ENCODE results near the gene GPSM1.

GPSM1 gene

DNA sequence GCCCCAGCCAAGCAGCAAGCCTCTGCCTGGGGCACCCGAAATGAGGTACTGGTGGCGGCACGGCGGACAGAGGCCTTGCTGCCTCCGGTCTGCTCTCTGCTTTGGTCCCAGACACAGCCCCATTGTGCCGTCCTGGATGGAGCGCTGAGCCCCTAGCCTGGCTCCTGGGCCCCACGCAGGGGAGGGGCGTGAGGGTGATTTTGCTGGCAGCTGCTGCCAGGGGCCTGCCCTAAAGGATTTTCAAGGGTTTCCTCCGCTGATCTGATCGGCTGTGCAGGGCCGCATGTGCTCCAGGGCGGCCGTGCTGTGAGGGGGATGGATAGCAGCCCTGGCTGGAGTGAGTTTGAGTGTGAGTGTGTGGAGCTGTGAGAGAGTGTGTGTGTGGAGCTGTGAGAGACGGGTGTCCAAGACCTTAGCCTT, 1.3 kb downstream of the GPSM1 start:
- Histone ChIP-seq H3K27me3 (ENCODE audit: insufficient read depth, low read depth) (peaks cover 87% of the 10 kb centered on the region), H3K4me2 (no peak overlapping the region), H3K4me3 (IDR thresholded peaks at IDR 0.05; ENCODE audit: insufficient read depth, low read depth, low read length) (no peak overlapping the region), H3K9ac (no peak overlapping the region), H3K4me1 (ENCODE audit: low read depth, poor library complexity, severe bottlenecking) (peaks cover 7% of the 10 kb centered on the region), H3K36me3 (ENCODE audit: insufficient read depth) (no peaks in the 10 kb centered on the region), H3K27ac (no peak overlapping the region), H2AFZ (ENCODE audit: low read depth) (no peak overlapping the region), H4K20me1 (ENCODE audit: insufficient read depth) (no peaks in the 10 kb centered on the region), H3K79me2 (ENCODE audit: insufficient read depth, low read depth) (no peaks in the 10 kb centered on the region)
- TF ChIP-seq, protein P1, sequence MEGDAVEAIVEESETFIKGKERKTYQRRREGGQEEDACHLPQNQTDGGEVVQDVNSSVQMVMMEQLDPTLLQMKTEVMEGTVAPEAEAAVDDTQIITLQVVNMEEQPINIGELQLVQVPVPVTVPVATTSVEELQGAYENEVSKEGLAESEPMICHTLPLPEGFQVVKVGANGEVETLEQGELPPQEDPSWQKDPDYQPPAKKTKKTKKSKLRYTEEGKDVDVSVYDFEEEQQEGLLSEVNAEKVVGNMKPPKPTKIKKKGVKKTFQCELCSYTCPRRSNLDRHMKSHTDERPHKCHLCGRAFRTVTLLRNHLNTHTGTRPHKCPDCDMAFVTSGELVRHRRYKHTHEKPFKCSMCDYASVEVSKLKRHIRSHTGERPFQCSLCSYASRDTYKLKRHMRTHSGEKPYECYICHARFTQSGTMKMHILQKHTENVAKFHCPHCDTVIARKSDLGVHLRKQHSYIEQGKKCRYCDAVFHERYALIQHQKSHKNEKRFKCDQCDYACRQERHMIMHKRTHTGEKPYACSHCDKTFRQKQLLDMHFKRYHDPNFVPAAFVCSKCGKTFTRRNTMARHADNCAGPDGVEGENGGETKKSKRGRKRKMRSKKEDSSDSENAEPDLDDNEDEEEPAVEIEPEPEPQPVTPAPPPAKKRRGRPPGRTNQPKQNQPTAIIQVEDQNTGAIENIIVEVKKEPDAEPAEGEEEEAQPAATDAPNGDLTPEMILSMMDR (conservative IDR thresholded peaks at IDR 0.05; ENCODE audit: low read depth, low read length), result no peak

DNA sequence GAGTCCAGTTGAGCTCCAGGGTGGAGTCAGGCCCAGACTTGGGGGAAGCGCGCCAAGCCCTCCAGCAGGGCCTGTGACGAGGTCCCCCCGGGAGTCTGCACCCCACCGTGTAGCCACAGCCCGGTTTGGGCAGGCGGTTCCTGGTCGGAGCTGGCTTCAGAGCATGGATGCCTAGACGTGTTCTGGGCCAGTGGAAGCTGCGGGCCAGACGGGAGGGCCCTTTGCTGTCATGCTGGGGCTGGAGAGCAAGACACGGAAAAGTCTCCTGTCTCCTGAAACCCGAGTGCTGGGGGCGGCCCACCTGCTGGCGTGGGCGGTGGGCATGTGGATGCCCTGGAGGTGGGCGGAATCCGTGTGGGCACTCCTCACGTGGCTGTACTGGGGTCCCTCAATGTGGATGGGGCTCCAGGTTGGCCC, 1.9 kb downstream of the GPSM1 start:
- H3K27ac ChIP-seq, result no peak overlapping the region
- H3K4me3 ChIP-seq (IDR thresholded peaks at IDR 0.05; ENCODE audit: insufficient read depth, low read depth, low read length), result no peak overlapping the region

DNA sequence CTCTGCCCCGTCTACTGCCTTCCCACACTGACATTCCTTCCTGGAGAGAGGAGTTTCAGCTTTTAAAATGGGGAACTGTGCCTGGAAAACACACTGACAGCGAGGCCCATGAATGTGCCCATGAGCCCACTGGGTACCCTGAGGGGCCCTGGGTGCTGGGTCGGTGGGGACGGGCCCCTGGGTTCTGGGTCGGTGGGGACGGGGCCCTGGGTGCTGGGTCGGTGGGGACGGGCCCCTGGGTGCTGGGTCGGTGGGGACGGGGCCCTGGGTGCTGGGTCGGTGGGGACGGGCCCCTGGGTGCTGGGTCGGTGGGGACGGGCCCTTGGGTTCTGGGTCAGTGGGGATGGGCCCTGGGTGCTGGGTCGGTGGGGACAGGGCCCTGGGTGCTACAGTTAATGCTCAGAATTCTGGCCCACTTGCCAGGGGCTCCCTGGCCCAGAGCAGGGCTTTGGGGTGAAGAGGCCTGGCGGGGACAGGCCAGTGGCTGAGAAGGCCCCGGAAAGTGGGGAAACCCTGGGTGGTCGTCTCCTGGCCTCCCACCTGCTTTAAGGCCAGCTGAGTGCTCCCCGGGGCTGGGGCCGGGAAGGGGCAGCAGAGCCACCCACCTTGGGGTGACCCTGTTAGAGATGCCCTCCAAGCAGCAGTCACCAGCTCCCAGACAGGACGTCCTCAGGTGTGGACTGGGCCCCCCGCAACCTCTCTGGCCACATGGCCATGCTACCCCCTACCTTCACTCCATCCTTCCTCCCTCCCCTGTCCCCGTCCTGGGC, 2.5 kb downstream of the GPSM1 start:
- Histone ChIP-seq H3K79me2 (ENCODE audit: insufficient read depth, low read depth) (no peaks in the 10 kb centered on the region), H3K4me1 (ENCODE audit: low read depth, poor library complexity, severe bottlenecking) (peaks cover 7% of the 10 kb centered on the region), H3K4me2 (no peak overlapping the region), H2AFZ (ENCODE audit: low read depth) (no peak overlapping the region), H3K4me3 (IDR thresholded peaks at IDR 0.05; ENCODE audit: insufficient read depth, low read depth, low read length) (no peak overlapping the region), H3K36me3 (ENCODE audit: insufficient read depth) (no peaks in the 10 kb centered on the region), H3K9ac (no peak overlapping the region), H3K27me3 (ENCODE audit: insufficient read depth, low read depth) (peaks cover 87% of the 10 kb centered on the region), H3K27ac (no peak overlapping the region), H4K20me1 (ENCODE audit: insufficient read depth) (no peaks in the 10 kb centered on the region)
- TF ChIP-seq, protein P1 (conservative IDR thresholded peaks at IDR 0.05; ENCODE audit: low read depth, low read length), result no peak

More for the DNA sequence above, 1.9 kb downstream of the GPSM1 start:
- H3K36me3 ChIP-seq (ENCODE audit: insufficient read depth), result no peaks in the 10 kb centered on the region
- no peaks in the 10 kb centered on the region for H4K20me1 ChIP-seq (ENCODE audit: insufficient read depth)
- H3K79me2 ChIP-seq (ENCODE audit: insufficient read depth, low read depth), result no peaks in the 10 kb centered on the region
- no peak overlapping the region for H3K4me2 ChIP-seq
- peaks cover 7% of the 10 kb centered on the region for H3K4me1 ChIP-seq (ENCODE audit: low read depth, poor library complexity, severe bottlenecking)
- H2AFZ ChIP-seq (ENCODE audit: low read depth), result no peak overlapping the region
- TF ChIP-seq, protein P1 (conservative IDR thresholded peaks at IDR 0.05; ENCODE audit: low read depth, low read length), result no peak
- H3K27me3 ChIP-seq (ENCODE audit: insufficient read depth, low read depth), result peaks cover 87% of the 10 kb centered on the region
- H3K9ac ChIP-seq, result no peak overlapping the region

DNA sequence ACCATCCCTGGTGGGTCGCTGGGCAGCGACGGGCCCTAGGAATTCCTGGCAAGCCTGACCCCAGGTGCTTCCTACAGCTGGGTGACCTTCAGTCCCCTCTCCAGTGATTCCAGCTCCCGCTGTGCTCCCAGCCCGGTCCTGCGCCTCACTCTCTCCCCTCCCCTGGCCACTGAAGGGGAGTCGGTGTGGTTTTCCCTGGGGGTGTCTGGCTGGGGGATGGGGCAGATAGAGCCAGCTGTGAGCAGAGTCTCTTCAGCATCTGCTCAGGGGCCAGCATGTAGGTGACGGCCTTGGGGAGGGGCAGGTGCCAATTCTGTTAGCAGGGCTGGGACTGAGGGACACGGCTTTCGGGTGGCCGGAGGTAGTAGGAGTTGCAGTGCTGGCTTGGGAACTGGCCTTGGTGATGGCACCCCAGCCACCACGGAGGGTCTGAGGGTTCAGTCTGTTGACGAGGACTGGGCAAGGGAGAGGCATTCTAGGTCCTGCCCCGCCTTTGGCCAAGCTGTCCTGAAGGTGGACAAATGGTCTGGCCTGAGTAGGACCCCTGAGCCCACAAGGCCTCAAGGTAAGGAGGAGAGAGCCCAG, 3.2 kb downstream of the GPSM1 start:
- H3K4me3 ChIP-seq (IDR thresholded peaks at IDR 0.05; ENCODE audit: insufficient read depth, low read depth, low read length), result no peak overlapping the region
- peaks cover 88% of the 10 kb centered on the region for H3K27me3 ChIP-seq (ENCODE audit: insufficient read depth, low read depth)

More for the DNA sequence above, 3.2 kb downstream of the GPSM1 start:
- H4K20me1 ChIP-seq (ENCODE audit: insufficient read depth), result no peaks in the 10 kb centered on the region
- H3K9ac ChIP-seq, result no peak overlapping the region
- no peak overlapping the region for H3K4me2 ChIP-seq
- no peaks in the 10 kb centered on the region for H3K79me2 ChIP-seq (ENCODE audit: insufficient read depth, low read depth)
- TF ChIP-seq, protein P1 (conservative IDR thresholded peaks at IDR 0.05; ENCODE audit: low read depth, low read length), result no peak
- no peaks in the 10 kb centered on the region for H3K36me3 ChIP-seq (ENCODE audit: insufficient read depth)
- H2AFZ ChIP-seq (ENCODE audit: low read depth), result no peak overlapping the region
- H3K27ac ChIP-seq, result no peak overlapping the region
- H3K4me1 ChIP-seq (ENCODE audit: low read depth, poor library complexity, severe bottlenecking), result peaks cover 7% of the 10 kb centered on the region

All from KMS-11 (cell line).